EL (cell line): ENCODE measurements around the gene SATB1.
"Not testable (repeated sequence)": the region's sequence is repeated elsewhere in the genome, so short reads cannot be mapped to it uniquely, and the experiment has no call there.

Experiments used
- DNase-seq: peaks from one replicate; pipeline ENCODE4 v3.0.0-alpha.2; 2016

Gene SATB1

DNA sequence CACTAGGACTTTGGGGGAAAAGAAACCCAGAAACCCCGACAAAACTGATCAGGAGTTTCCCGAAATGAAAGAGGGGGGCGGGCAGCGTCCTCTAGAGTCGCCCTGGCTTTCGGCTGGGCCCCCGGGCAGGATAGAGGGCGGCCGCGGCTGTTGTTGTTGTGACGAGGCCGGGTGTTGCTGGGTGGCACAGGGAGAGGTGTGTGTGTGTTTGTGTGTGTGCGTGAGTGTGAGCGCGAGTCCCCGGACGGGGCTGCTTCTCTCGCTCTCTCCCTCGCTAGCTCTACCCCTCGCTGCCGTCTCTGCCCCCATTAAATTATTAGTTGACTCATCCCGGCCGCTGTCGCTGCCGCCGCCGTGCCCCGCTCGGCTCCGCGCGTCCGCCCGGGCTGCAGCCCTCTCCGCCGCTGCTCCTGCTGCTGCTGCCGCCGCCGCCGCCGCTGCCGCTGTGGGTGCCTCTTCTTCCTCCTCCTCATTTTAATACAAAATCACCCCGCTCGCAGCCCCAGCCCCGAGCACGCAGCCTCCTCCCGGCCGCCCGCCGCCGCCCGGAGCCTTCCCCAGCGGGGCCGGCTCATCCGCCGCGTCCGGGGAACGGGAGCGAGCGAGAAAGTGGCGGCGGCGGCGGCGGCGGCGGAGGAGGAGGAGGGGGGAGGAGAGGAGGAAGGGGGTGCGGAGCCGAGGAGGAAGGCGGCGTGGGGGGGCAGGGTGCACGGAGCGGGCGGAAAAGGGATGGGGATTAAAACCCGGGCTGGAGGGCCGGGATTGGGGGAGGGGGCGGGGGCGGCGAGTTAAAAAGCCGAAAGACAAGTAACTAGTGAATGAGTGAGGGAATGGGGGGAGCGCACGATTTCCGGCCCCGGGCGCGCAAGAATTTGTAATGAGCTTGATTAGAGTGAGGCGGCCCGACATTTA, at the start of gene SATB1:
Gene SATB1 (minus strand): TSS at position 611 of the 912 bp plus-strand sequence. CDS start 4,372 bp downstream, outside the sequence.
- DNase-seq, result peak; percentile 43

DNA sequence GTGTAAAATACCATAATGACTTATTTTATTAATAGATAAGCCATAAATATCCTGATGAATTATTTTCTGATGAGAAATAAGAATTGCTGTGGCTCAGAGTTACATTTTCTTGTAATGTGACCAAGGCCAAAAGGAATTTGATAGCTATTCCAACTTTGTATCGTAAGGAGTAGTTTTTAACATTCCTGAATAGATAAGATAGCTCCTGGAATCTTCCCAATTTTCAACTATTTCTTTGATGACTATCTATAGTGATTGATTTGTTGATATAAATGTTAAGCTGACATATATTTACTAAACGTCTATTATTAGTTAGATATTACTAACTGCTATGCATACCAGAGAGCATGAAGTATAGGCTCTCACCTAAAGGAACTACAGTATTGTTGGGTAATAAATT, 49.1 kb upstream of the SATB1 start:
- no peak for DNase-seq

DNA sequence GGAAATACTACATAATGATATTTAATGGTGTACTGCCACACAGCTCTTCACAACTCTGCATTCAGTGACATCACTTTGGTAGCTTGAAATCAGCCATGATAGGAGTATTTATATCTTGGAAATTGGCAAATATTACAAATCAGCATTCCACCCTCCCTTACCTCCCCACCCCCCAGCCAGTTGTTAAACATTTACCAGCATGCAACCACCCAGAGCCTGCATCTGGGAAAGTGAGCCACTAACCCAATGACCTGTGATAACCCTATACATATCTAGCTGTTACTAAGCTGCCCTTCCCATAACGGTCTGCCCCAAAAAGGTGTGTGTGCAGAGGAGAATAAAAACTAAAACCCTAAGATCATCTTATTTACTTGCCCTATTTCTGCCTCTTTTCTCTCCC, 44.6 kb upstream of the SATB1 start:
- DNase-seq, result no peak

DNA sequence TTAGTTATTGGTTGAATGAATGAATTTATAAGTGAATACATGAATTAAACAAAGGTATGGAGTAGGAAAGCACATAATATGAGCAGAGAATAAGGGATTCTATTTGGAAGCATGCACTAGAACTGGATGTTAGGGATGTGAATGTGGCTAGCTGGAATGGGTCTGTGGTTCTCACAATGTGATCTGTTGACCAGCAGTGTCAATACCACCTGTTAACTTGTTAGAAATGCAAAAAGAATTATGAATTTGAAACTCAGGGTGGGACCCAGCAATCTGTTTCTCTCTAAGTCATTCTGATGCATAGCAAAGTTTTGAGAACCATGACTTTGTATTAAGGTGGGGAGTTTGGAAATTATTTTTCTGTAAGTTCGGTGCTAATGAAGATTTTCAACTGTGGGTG, 41.0 kb upstream of the SATB1 start:
- DNase-seq, result no peak

DNA sequence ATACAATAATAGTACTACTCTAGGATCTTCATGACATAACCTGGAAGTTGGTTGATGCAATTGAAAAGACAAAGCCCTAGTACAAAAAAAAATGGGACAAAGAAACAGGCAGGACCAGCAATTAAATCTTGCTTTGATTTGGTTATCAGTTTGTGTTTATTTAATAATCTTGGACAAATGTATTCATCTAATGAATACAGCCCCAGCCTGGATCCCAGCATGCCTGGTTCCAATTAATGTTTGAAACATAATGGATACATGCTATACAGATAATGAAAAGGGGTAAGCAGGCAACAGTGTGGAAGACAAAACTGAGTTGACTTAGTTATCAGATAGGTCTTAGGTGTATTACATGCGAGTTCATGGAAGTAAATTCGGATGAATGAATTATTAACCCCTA, 29.6 kb upstream of the SATB1 start:
- no peak for DNase-seq

DNA sequence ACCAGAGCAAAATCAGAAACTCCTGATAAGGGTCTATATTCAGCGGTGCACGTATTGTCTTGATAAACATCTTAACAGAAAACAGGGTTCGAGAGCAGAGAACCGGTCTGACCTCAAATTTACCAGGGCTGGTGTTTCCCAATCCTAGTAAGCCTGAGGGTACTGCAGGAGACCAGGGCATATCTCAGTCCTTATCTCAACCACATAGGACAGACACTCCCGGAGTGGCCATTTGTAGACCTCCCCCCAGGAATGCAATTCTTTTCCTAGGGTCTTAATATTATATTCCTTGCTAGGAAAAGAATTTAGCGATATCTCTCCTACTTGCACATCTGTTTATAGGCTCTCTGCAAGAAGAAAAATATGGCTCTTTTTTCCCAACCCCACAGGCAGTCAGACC, 24.5 kb upstream of the SATB1 start:
- DNase-seq, result not testable (repeated sequence)

DNA sequence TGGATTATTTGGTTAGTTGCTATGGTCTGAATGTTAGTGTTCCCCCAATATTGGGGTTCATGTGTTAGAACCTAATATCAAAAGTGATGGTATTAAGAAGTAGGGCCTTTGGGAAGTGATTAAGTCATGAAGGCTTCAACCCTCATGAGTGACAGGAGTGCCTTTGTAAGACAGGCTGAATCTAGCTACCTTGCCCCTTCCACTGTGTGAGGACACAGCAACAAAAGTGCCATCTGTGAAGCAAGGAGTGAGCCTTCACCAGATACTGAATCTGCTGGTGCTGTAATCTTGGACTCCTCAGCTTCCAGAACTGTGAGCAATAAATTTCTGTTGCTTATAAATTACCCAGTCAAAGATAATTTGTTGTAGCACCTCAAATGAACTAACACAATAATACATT, 22.6 kb upstream of the SATB1 start:
- DNase-seq, result no peak

DNA sequence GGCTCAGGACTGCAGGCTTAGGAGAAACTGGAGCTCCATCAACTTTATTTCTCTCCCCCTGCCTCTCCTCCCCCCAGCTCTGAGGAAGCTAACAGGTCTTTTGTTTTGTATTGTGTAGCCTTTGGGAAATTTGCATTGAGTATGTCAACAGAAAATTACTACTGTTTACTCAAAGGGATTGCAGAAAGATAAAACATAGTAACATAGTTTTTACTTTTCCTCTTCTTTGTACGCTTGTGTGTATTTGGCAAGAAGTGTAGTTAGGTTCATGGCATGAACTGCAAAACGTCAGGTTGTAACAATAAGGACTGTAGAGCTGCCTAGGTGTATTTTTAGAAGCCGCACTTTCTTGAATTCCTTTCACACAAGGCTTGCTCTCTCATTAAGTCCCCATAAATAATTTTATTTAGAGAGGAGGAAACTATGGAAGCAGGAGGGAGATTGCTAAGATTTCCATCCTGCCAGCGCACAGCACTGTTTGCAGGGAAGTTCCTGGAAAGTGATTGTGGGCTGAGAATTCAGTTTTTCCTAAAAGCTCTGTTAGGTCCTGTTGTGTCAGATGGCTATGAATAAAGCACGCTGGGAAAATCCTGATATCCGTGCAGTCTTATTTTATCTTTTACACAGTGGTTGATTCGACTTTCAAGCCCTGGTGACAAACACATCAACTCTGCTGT, 21.1 kb upstream of the SATB1 start:
- DNase-seq, result no peak

DNA sequence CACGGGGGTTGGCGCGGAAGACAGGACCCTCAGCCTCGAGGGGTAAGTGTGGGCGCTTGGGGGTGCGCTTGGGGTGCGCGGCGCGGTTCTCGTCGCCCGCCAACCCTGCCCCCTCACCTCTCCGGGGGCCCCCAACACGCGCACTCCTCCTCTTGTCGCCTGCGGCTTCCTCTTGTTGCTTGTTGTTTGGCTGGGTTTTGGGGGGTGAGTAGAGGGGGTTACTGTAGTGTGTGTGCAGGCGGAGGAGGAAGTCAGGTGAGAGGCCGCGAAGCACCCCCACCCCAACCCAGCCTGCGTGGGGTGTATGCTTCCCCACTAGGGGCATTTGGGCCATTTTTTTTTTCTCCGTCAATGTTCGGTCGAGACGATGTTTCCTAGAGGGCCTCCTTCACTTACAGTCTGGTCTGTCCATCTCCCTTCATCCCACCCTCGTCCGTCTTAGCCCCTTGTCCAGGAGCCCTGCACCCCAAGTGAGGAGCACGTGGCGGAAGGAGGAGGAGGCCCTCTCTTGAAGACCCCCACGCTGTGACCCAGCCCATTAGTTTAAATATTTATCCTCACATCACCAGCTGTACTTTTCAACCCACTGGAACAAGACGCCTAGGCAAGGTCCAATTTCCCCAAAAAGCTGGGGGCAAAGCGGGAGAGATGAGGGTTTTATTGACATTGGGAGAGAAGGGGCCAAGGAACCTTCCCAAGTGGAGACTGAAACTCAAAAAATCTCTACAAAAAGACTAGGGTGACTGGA, 20.4 kb upstream of the SATB1 start:
- DNase-seq, result no peak

DNA sequence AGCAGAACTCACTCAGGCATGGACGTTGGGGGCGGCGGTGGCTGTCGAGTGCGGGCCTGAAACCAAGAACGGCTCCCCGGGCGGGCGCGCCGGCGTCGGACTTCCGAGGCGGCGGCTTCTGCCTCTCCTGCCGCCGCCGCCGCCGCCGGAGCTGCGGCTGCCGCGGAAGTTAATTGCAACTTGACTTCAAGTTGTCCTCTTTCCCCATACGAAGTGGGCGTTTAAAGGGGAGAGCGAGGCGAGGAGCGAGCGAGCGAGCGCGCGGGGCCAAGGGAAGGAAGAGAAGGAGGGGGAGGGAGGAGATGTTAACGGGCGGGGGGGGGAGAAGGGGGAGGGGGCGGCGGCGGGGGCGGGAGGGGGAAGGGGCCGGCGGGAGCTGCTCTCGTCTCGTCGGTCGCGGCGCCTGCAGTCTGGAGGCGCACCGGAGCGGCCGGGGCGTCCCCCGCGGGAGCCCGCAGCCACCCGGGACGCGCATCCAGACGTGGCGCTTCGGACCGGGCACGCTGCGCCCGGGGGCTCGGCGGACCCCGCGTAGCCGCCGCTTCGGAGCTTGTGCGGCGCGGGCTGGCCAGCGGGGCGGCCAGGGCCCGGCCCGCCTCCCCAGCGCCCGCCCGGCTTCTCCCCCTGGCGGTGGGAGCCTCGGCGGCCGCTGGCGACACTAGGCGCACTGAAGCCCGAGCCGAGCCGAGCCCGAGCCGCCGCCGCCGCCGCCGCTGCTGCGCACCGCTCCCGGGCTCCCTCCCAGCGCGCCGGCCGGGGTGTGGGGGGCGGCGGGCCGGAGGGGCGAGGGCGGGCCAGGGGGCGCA, 19.7 kb upstream of the SATB1 start:
- peak; percentile 47 for DNase-seq

DNA sequence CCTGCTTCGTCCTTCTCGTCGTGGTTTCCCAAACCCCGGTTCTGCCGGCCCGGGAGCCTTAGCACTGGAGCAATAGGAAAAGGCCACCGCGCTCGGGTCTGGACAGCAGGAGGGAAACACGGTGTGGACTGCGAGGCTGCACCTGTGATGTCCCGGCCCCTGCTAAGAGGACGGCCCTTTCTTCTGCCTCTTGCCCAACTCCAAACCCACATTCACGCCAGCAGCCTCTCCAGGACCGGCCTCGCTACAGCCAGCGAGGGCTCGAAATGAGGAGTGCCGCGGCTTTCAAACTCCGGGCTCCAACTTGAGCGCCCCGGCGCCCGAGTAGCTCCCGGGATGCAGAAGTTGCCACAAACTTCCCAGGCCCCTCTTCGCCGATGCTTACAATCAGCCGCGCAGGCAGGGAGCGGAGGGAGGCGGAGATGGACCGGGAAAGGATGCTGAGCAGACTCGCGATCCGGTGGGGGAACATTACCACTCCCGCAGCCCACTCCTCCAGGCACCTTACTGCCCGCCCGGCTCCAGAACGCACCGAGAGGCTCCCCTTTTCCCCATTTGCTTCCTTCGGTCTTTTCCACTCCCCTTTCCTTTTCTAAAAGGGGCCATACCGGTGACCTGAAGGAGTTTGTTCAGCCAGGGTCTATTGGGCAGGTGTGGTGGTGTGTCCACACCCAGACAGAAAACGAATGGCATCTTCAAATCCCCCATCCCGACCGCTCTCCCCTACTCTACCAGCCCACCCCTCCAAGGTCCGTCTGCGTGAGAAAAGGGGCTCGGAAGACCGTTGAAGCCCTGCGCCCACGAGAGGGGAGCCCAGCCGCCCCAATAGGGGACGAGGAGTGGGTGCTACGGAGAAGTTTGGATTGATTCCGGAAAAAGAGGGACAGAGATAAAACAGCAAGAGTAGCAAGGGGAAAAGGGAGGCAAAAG, 18.8 kb upstream of the SATB1 start:
- DNase-seq, result peak; percentile 1

DNA sequence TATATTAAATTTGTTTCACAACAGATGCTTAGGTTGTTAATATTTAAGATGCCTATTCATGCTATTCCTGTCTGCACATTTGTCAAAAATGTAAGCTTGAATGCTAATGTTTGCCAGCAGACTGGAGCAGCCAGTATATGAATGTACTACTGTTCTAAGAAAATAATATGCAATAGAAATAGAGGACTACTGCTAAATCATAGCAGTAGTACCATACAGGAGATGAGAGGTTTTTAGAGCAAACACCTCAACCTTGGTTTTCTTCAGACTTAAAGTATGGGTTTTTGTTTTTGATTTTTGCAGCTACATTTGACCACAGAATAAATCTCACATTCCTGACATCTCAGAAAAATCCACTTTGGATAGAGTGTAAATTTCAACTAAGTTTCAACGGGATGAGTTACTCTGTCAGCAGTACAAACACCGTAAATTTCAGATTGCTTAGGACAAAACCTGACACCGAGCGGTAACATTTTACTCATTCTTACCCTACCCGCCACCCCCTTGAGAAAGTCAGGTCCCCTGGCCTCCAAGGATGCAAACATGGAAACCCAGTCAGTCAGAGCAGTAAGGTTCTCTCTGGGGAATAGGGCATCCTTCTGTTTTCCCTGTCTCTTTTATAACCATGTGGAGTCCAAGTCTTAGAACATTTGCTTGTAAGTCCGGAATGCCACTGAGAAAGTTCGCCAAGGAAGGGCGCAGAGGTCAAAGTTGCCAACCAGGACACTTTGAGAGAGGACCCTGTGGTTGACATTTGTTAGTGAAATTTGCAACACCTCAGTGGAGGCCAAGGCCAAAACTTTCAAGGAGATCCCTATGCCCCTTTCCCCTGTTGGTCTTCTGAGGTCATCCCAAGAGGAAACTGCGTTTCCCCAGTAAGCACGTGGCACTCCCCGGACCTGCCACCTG, 17.9 kb upstream of the SATB1 start:
- DNase-seq, result no peak

DNA sequence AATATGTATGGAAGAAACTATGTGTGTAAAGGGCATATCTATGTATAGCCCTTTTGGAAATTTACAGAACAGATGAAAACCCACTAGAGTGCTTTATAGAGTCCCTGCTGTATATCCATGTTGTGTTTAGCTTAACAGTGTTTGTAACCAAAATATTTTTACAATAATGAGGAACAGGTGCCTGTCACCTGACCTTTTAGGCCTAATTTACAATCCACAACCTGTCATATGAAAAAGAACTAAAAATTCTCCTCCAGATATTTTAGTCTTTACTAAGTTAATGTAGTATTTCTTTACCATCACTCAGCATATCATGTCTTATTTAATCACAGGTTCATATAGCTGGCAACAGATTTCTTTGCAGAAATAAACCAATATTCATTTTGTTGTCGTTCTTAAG, 16.4 kb upstream of the SATB1 start:
- no peak for DNase-seq

DNA sequence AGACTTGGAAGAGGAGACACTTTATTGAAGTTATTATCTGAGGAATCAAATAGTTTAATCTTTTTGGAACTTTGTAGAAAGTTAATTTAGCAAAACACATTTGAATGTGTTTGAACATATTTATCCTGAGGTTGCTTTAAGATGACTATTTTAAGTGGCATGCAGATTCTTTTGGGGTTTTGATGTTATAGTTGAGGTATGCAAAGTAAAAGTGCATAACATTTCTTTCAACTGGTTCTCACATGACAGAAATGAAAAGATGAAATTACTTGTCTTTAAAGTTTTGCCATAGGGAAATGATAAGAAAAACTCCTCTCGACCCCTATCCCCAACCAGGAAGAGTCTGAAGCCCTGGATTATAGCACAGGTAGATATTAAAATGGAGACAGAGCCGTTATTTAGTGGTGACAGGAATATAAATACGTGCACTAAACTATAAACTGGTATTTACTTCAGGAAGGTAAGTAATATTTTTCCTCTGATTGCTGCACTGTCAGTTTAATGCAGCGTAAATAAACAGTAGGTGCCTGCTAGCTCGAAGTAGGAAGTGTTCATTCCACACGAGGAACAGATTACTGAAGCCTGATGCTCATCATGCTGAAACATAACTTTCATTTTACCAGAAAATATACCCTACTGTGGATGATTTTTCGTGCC, 15.1 kb upstream of the SATB1 start:
- peak; percentile 19 for DNase-seq

DNA sequence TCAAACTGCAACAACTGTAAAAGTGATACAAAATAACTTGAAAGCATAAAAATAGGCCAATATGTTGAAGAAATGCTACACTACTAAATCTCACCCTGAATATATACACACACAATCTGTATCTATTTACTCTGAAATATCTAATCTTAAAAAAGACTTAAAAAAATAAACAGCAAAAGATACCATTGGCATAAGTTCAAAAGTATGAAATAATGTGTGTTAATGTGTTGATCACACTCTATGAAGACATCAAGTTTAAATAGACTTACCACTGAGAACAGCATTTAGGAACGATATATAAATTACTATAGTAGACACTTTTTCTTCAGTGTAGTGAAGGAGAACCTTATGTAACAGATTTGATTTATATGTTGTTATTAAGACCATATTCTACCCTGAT, 14.1 kb upstream of the SATB1 start:
- no peak for DNase-seq

DNA sequence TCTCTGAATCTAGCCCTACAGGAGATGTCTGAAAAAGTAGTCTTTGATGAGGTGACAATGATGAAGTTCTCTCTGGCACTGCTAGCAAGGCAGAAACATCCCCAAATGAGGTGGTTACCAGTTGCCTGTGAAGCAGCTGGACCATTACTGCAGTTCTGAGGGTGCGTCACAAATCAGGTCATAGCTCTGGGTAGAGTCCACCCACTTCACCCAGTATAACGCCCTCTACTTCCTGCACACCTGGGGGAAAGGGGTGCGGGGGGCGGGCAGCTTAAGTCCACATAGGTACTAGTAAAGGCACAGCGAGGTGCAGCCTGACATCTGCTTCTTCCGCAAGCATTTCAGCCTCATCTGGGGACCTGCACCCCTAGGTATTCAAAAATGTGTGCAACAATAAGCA, 13.4 kb upstream of the SATB1 start:
- no peak for DNase-seq

DNA sequence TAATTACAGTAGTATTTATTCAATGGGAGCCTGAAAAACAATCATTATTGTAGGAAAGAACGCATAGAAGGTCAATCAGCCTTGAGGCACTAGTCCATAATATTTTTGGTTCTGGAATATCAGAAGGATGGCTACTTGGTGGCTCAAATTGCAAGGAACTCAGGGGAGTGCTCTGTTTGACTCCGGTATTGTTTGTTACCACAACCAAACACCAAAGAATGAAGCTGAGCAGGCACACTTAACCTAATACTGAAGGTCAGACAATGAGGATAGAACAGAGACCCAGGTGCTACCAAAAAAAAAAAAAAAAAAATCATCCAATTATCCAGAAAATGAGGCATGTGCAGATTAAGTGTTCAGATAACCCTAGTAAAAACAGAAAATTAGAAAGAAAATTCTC, 11.1 kb upstream of the SATB1 start:
- no peak for DNase-seq

DNA sequence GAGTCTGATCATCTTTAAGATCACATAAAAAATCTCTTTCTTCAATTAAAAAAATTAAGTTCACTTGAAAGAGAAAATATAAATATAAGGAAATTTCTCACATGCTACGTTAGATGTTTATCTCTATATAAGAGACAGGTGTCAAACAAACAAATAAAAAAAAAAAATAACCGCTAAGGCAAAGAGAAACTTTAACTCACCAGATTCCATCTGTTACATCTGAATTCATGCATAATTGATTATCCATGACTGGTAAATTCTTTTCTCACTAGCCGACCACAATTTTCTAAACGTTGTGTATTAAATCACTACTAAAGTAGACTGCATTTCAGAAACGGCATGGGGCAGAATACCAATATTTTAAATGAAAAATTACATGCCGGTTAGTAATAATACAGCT, 9.6 kb upstream of the SATB1 start:
- DNase-seq, result no peak

DNA sequence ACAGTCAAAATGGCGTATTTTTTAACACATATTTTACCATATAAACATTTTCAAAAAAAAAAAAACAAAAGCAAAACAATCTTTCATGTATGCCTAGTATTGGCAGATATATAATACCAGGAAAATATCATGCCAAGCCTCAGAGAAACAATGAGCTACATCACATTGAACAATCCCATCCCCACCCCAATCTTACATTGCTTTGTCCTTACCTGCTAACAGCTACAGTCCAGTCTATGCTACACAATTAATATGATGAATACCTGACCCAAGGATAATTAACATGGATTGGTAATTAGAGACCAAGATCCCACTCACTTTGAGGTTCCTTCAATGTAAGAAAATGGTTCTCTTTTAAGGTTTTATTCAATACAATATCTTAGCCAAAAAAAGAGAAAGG, 7.6 kb upstream of the SATB1 start:
- DNase-seq, result no peak

DNA sequence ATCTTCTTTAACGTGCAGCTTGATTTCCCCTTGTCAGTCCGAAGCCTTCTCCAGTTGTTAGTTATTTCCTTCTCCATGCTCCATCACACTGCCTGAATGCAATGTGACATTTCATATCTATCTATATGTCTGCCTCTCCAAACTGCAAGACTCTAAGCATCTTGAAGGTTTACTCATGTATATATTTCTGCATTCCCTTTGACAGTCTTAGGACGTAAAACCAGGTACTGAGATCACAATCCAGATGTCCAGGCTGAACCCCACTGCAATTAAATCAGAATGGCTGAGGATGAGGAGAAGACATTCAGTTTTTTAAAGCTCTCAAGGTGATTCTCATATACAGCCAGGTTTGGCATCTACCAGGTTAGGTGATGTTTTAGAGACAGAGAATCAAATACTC, 6.1 kb upstream of the SATB1 start:
- no peak for DNase-seq
